ENCODE results near the gene CREB3L1. TPM values are rescaled to one million over a fixed set of nuclear protein-coding genes. Genes with fewer than 3 reads are reported as not detected.

The CREB3L1 gene
- polyA plus RNA-seq, 1 experiment, result 24.2 TPM

DNA sequence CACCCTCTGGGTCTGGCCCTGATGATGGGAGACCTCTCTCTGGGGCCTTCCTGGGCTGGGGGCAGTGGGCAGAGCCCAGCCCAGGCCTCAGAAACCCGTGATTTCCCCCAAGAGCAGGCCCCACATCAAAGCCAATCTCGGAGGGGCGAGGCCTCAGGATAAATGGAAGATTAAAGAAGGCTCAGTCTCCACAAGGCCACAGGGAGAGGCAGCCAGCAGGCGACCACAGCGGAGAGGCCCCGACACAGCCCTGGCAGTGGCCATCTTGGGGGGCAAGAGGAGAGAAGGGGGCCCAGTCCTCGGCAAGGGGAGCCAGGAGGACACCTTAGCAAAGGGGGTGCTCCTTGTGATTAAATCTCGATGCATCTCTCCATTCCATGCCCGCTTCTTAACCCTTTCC is 12.5 kb upstream of the CREB3L1 start:
- POLR2A ChIA-PET, result no interaction called here
- no peak overlapping the region for H3K27ac ChIP-seq (ENCODE audit: low read depth, low read length)
- H3K27me3 ChIP-seq (ENCODE audit: control insufficient read depth, insufficient read depth, low read length), result no peaks in the 10 kb centered on the region
- DNase-seq (ENCODE audit: low read depth, low spot score), result no peak
- TF ChIP-seq, protein P1, sequence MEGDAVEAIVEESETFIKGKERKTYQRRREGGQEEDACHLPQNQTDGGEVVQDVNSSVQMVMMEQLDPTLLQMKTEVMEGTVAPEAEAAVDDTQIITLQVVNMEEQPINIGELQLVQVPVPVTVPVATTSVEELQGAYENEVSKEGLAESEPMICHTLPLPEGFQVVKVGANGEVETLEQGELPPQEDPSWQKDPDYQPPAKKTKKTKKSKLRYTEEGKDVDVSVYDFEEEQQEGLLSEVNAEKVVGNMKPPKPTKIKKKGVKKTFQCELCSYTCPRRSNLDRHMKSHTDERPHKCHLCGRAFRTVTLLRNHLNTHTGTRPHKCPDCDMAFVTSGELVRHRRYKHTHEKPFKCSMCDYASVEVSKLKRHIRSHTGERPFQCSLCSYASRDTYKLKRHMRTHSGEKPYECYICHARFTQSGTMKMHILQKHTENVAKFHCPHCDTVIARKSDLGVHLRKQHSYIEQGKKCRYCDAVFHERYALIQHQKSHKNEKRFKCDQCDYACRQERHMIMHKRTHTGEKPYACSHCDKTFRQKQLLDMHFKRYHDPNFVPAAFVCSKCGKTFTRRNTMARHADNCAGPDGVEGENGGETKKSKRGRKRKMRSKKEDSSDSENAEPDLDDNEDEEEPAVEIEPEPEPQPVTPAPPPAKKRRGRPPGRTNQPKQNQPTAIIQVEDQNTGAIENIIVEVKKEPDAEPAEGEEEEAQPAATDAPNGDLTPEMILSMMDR (IDR thresholded peaks at IDR 0.05; ENCODE audit: low read depth, low read length), result no peak
- H3K9me3 ChIP-seq (ENCODE audit: control insufficient read depth, insufficient read depth, low read length), result no peaks in the 10 kb centered on the region
- H3K4me3 ChIP-seq (ENCODE audit: low read depth, low read length), result no peak overlapping the region
- CTCF ChIA-PET, result interaction anchor here (0.7 to 2.3 kb wide), 3 partner anchors 13 to 43 kb away, joined by 4 to 8 read pairs (median 8); no protein-coding TSS in a partner anchor

DNA sequence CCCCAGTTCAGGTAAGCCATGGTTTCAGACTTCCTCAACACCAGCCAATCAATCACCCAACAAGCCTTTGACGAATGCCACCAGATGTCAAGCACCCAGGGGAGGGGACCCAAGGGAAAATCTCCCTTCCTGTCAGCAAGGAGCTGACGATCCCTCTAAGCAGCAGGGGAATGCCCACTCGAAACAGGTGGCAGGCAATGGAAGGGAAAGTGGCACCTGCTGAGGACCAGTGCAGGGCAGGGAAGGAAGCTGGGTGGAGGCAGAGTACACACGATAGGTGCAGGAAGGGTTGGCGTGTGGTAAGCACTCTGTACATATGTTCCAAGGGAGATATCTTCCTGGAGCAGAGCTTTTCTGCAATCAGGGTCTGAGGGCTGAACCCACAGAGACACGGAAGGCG is 11.7 kb upstream of the CREB3L1 start:
- Histone ChIP-seq H3K4me3 (ENCODE audit: low read depth, low read length) (no peak overlapping the region), H3K27ac (ENCODE audit: low read depth, low read length) (no peak overlapping the region), H3K9me3 (ENCODE audit: control insufficient read depth, insufficient read depth, low read length) (no peaks in the 10 kb centered on the region), H3K27me3 (ENCODE audit: control insufficient read depth, insufficient read depth, low read length) (no peaks in the 10 kb centered on the region)
- DNase-seq (ENCODE audit: low read depth, low spot score), result no peak
- TF ChIP-seq, protein P1 (IDR thresholded peaks at IDR 0.05; ENCODE audit: low read depth, low read length), result no peak
- POLR2A ChIA-PET, result no interaction called here
- CTCF ChIA-PET, result interaction anchor here (1.3 to 2.3 kb wide), 2 partner anchors 13 to 42 kb away, joined by 4 to 8 read pairs; no protein-coding TSS in a partner anchor

DNA sequence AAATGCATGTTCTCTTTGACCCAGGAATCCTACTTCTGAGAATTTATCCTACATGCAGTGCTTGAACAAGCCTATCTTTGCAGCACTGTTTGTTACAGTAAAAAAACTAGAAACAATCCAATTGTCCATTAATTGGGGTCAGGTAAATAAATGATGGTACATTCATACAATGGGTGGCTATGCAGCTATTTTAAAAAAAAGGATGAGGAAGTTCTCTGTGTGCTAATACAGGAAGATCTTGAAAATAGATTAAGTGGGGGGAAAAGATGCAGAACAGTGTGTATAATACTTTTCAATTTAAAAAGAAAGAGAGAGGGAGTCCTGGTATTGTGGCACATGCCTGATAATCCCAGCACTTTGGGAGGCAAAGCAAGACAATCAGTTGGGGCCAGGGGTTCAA is 9.5 kb upstream of the CREB3L1 start:
- no peak for DNase-seq (ENCODE audit: low read depth, low spot score)
- Histone ChIP-seq H3K27me3 (ENCODE audit: control insufficient read depth, insufficient read depth, low read length) (no peaks in the 10 kb centered on the region), H3K27ac (ENCODE audit: low read depth, low read length) (no peak overlapping the region), H3K9me3 (ENCODE audit: control insufficient read depth, insufficient read depth, low read length) (no peaks in the 10 kb centered on the region), H3K4me3 (ENCODE audit: low read depth, low read length) (no peak overlapping the region)
- ChIA-PET CTCF (interaction anchor here (1.3 kb wide), 1 partner anchor 10 kb away, joined by 4 read pairs; no protein-coding TSS in a partner anchor), POLR2A (no interaction called here)
- TF ChIP-seq, protein P1 (IDR thresholded peaks at IDR 0.05; ENCODE audit: low read depth, low read length), result no peak

DNA sequence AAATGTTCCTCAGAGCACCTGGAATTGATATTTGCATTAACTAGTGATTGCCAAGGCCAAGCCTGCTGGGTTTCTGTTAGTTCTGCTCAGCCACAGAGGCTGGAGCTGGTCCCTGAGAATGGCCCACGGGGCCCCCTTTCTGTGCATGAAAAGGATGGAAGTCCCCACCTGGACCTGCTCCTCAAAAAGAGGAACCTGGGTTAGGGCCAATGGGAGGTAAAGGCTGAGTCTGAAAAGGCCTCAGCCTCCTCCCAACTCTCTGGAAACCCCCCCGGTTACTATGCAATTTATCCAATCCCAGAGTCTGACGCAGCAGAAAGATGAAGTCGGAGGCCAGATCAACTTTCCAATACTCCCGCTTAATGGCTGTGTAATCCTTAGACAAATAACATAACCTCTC is 6.8 kb upstream of the CREB3L1 start:
- Histone ChIP-seq H3K27ac (ENCODE audit: low read depth, low read length) (no peak overlapping the region), H3K9me3 (ENCODE audit: control insufficient read depth, insufficient read depth, low read length) (no peaks in the 10 kb centered on the region), H3K4me3 (ENCODE audit: low read depth, low read length) (no peak overlapping the region), H3K27me3 (ENCODE audit: control insufficient read depth, insufficient read depth, low read length) (no peaks in the 10 kb centered on the region)
- no peak for DNase-seq (ENCODE audit: low read depth, low spot score)
- ChIA-PET CTCF (no interaction called here), POLR2A (no interaction called here)
- TF ChIP-seq, protein P1 (IDR thresholded peaks at IDR 0.05; ENCODE audit: low read depth, low read length), result no peak

DNA sequence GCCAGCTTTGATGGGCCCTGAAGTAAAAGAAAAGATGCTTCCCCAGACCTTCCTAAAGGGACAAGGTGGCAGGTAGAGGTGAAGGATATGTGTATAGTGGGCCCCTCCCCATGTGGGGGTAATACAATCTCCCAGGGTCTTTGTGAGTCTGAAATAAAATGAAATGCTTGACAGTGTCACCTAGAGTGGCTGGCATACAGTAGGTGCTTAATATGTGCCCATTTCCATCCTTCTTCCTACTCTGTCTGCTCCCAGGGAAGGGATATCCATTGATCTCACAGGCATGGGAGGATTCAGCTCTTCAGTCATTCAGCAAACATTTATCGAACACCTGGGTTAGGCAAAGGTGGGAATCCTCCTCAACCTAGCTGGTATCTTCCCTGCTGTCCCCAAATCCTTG is 6.1 kb upstream of the CREB3L1 start:
- H3K9me3 ChIP-seq (ENCODE audit: control insufficient read depth, insufficient read depth, low read length), result no peaks in the 10 kb centered on the region
- no peaks in the 10 kb centered on the region for H3K27me3 ChIP-seq (ENCODE audit: control insufficient read depth, insufficient read depth, low read length)
- H3K27ac ChIP-seq (ENCODE audit: low read depth, low read length), result no peak overlapping the region
- no peak for DNase-seq (ENCODE audit: low read depth, low spot score)
- POLR2A ChIA-PET, result interaction anchor here (0.7 to 1.6 kb wide), 2 partner anchors 24 to 640 kb away, joined by 4 read pairs; no protein-coding TSS in a partner anchor
- H3K4me3 ChIP-seq (ENCODE audit: low read depth, low read length), result no peak overlapping the region
- TF ChIP-seq, protein P1 (IDR thresholded peaks at IDR 0.05; ENCODE audit: low read depth, low read length), result no peak
- CTCF ChIA-PET, result interaction anchor here (1.5 kb wide), 1 partner anchor 32 kb away, joined by 7 read pairs; no protein-coding TSS in a partner anchor
